ENCODE results near the gene SNX3. TPM values are rescaled to one million over a fixed set of nuclear protein-coding genes. Genes with fewer than 3 reads are reported as not detected.

The SNX3 gene
- total RNA-seq, 1 donor from 2014 or later = 245 TPM

- no peak overlapping the region for H3K4me3 ChIP-seq
- no peak overlapping the region for H3K27ac ChIP-seq (replicated peaks)
- H3K4me1 ChIP-seq = peaks cover 50% of the 10 kb centered on the region
- no peak for DNase-seq
- intact Hi-C loops (cut with micrococcal nuclease) = no loop called here
- H3K9me3 ChIP-seq (replicated peaks) = no peaks in the 10 kb centered on the region
- TF ChIP-seq CTCF (IDR thresholded peaks at IDR 0.05; ENCODE audit: borderline replicate concordance) = no peak
- no peaks in the 10 kb centered on the region for H3K36me3 ChIP-seq
- H3K27me3 ChIP-seq (ENCODE audit: low read depth) = peaks cover 100% of the 10 kb centered on the region
Observed at GRCh38 chr6:108161724-108162282, 99.0 kb downstream of the SNX3 start.

Other genes with a start within 250 kb of the SNX3 start
- gene OSTM1, start 186.3 kb downstream of the SNX3 start, total RNA-seq = 40.7 TPM
- not detected for gene NR2E1, start 95.0 kb downstream of the SNX3 start, total RNA-seq
- 13.3 TPM for gene AFG1L, start 34.0 kb upstream of the SNX3 start, total RNA-seq

Data from left ventricle myocardium inferior (tissue), 1 donor.